GM12878 (cell line): ENCODE results near the gene FOXR1. TPM values are rescaled to one million over a fixed set of nuclear protein-coding genes. Genes with fewer than 3 reads are reported as not detected.

ENCODE experiments used
- ATAC-seq: fragments of 200-7000 bp; cut with Tn5 transposase; 3 replicates; pipeline ENCODE4 v1.9.1; 2020; ENCODE audit warnings: mild to moderate bottlenecking, moderate library complexity
- BruUV-seq: library from RNA; stranded (reverse); fragments of 400-500 nt; replicated peaks from 2 replicates; lab custom pipeline; 2021; lab: Mats Ljungman, UMichigan
- CTCF ChIA-PET: fragments of 300-600 bp; sonication (Branson Sonifier 250); formaldehyde crosslinking; extraction: SDS; loops from one replicate; lab custom pipeline; 2021; ENCODE audit warnings: inconsistent platforms; lab: Yijun Ruan, JAX
- POLR2A ChIA-PET: fragments of 350-600 bp; formaldehyde crosslinking; extraction: SDS; loops from one replicate; lab custom pipeline; 2021; ENCODE audit warnings: inconsistent platforms; lab: Charles Lee
- RAD21 ChIA-PET: fragments of 300-600 bp; sonication (Branson Sonifier 250); formaldehyde crosslinking; loops from one replicate; lab custom pipeline; 2023; ENCODE audit warnings: antibody characterized with exemption; ENCODE audit not compliant: unreplicated experiment; lab: Charles Lee
- SMC1A ChIA-PET: fragments of 300-600 bp; sonication (Branson Sonifier 250); formaldehyde crosslinking; loops from one replicate; lab custom pipeline; 2023; ENCODE audit not compliant: unreplicated experiment, uncharacterized antibody; lab: Charles Lee
- DNase-seq: peaks from one replicate; pipeline ENCODE4 v3.0.0-alpha.2; 2011; ENCODE audit warnings: low read depth, low spot score
- FAIRE-seq: peaks from 3 replicates; lab custom pipeline; 2011; peaks lifted over from hg19 to GRCh38; lab: Jason Lieb, UNC
- H2AFZ ChIP-seq: 2 replicates; pipeline ENCODE4 v1.6.0; 2011; ENCODE audit warnings: low read depth, low read length, control low read depth; ENCODE audit not compliant: control insufficient read depth
- H3K27ac ChIP-seq: 2 replicates; pipeline ENCODE4 v1.5.1; 2011; ENCODE audit warnings: control low read depth; ENCODE audit not compliant: control insufficient read depth, insufficient read depth
- H3K27me3 ChIP-seq, 2 experiments: replicated peaks in 1 of 2; 2 replicates each; pipeline versions ENCODE4 v1.6.0 to v1.6.1; 2011; ENCODE audit warnings: low read length in 1 of 2; ENCODE audit not compliant: control insufficient read depth in 2 of 2, insufficient read depth in 2 of 2
- H3K36me3 ChIP-seq, 2 experiments: 2 replicates each; pipeline ENCODE4 v1.5.1; 2011; ENCODE audit warnings: low read length in 1 of 2; ENCODE audit not compliant: control insufficient read depth in 2 of 2, insufficient read depth in 2 of 2
- H3K4me1 ChIP-seq: 2 replicates; pipeline ENCODE4 v1.6.1; 2011; ENCODE audit warnings: mild to moderate bottlenecking, low read length, moderate library complexity, mixed read lengths; ENCODE audit not compliant: control insufficient read depth, insufficient read depth
- H3K4me2 ChIP-seq: 2 replicates; pipeline ENCODE4 v1.6.0; 2011; ENCODE audit warnings: control low read depth; ENCODE audit not compliant: control insufficient read depth, insufficient read depth
- H3K4me3 ChIP-seq: fragments of 200-600 bp; sonication (generic); 2 replicates; pipeline ENCODE4 v1.5.1; 2016
- H3K79me2 ChIP-seq: 2 replicates; pipeline ENCODE4 v1.6.0; 2011; ENCODE audit warnings: low read length; ENCODE audit not compliant: control insufficient read depth, insufficient read depth
- H3K9ac ChIP-seq: 2 replicates; pipeline ENCODE4 v1.8.0; 2011; ENCODE audit warnings: low read length, control low read depth, mixed read lengths; ENCODE audit not compliant: control insufficient read depth, insufficient read depth
- H3K9me3 ChIP-seq: replicated peaks from 3 replicates; pipeline ENCODE4 v1.5.1; 2011; ENCODE audit warnings: mild to moderate bottlenecking, low read length; ENCODE audit not compliant: control insufficient read depth, insufficient read depth
- H4K20me1 ChIP-seq: 2 replicates; pipeline ENCODE4 v1.6.0; 2011; ENCODE audit not compliant: control insufficient read depth, insufficient read depth
- BCL11A ChIP-seq: IDR thresholded peaks from 2 replicates; pipeline ENCODE4 v1.6.1; 2011; ENCODE audit warnings: low read depth, low read length
- BHLHE40 ChIP-seq, 2 experiments: fragments of 450-650 bp in 1 of 2; IDR thresholded peaks; 2 replicates each; pipeline ENCODE4 v1.6.1; 2011 to 2017; ENCODE audit warnings: low read depth in 2 of 2, borderline replicate concordance in 1 of 2, improper control_type of control experiment in 1 of 2, low read length in 1 of 2, mild to moderate bottlenecking in 1 of 2
- CBX3 ChIP-seq: fragments of 200-600 bp; sonication (generic); IDR thresholded peaks from 2 replicates; pipeline ENCODE4 v1.6.1; 2016; ENCODE audit warnings: low read depth, borderline replicate concordance
- CHD4 ChIP-seq: fragments of 200-600 bp; sonication (generic); IDR thresholded peaks from 2 replicates; pipeline ENCODE4 v1.6.1; 2016; ENCODE audit warnings: mild to moderate bottlenecking
- HCFC1 ChIP-seq: fragments of 150-350 bp; IDR thresholded peaks from 2 replicates; pipeline ENCODE4 v1.6.1; 2014; ENCODE audit warnings: low read length
- TARDBP ChIP-seq: IDR thresholded peaks from 2 replicates; pipeline ENCODE4 v1.6.1; 2016; ENCODE audit warnings: borderline replicate concordance
- USF1 ChIP-seq: IDR thresholded peaks from 2 replicates; pipeline ENCODE4 v1.6.1; 2011; ENCODE audit warnings: borderline replicate concordance, low read depth, mild to moderate bottlenecking, moderate library complexity, mixed read lengths, low read length; ENCODE audit not compliant: insufficient read depth; ENCODE audit errors: extremely low read length
- USF2 ChIP-seq: IDR thresholded peaks from 2 replicates; pipeline ENCODE4 v1.6.1; 2011; ENCODE audit warnings: low read depth, low read length, improper control_type of control experiment, borderline replicate concordance
- WRNIP1 ChIP-seq: IDR thresholded peaks from 2 replicates; pipeline ENCODE4 v1.6.1; 2011; ENCODE audit warnings: low read depth, low read length, improper control_type of control experiment, borderline replicate concordance
- WGBS: methylation state at CpG from one replicate; pipeline ENCODE4 v1.1.6; 2016; ENCODE audit warnings: low lambda C conversion rate; ENCODE audit not compliant: insufficient replicate concordance, insufficient coverage; ENCODE audit errors: missing lambda C conversion rate; 5-methylcytosine and 5-hydroxymethylcytosine counted together
- in situ Hi-C: fragments of 300-500 bp; cut with MboI; formaldehyde crosslinking; loops from 9 replicates; pipeline ENCODE4 v1.14.3; 2018; ENCODE audit warnings: mixed read lengths
- intact Hi-C: fragments of 100-400 bp; cut with micrococcal nuclease; formaldehyde crosslinking; loops from one replicate; pipeline ENCODE4 v1.14.2; 2022; ENCODE audit not compliant: unreplicated experiment
- polyA plus RNA-seq, 11 experiments: library from polyadenylated mRNA; depleted of rRNA in 4 of 11; unstranded in 6 of 11; stranded (reverse) in 5 of 11; fragments of >200 nt; fragmentation: Nextera tagmentation in 4 of 11; fragmentation: Illumina TruSeq in 1 of 11; extraction: Ambion mirVana in 4 of 11; extraction: Trizol in 1 of 11; gene quantifications; 1 replicate in 1 of 11; 2 replicates in 10 of 11; pipeline versions ENCODE4 v1.2.1 to v1.2.3, GENCODE V29; 2011 to 2016; ENCODE audit warnings: inconsistent platforms in 2 of 11, missing spikeins in 2 of 11, low read depth in 1 of 11
- total RNA-seq, 4 experiments: library from RNA; depleted of rRNA in 3 of 4; stranded (reverse); fragments of >200 nt in 3 of 4; fragmentation: Illumina TruSeq in 1 of 4; extraction: Trizol in 1 of 4; gene quantifications; 2 replicates each; pipeline versions ENCODE4 v1.2.1 to v1.2.3, GENCODE V29; 2013 to 2021

The FOXR1 gene
- total and polyA plus RNA-seq, 10 of the 15 experiments (the other 5 are each of a cell fraction or from before 2014, with no cell fraction given) = not detected

- Histone ChIP-seq H3K27me3 (no peaks in the 10 kb centered on the region), H3K4me1 (peaks cover 13% of the 10 kb centered on the region)
- ChIA-PET RAD21 (interaction anchor here (0.7 to 8.8 kb wide), 6 partner anchors 10 to 228 kb away, joined by 3 to 169 read pairs (median 4); partner anchors contain the start of gene DDX6), CTCF (interaction anchor here (1.0 to 11.6 kb wide), 4 partner anchors 11 to 152 kb away, joined by 3 to 330 read pairs (median 6); no protein-coding TSS in a partner anchor)
- TF ChIP-seq USF1 (no peak), CHD4 (no peak), WRNIP1 (no peak), TARDBP (no peak), BHLHE40 (IDR thresholded peaks at IDR 0.05; ENCODE audit: borderline replicate concordance in 1 of 2, low read depth in 2 of 2, low read length in 1 of 2) (no peak), USF2 (no peak), BCL11A (no peak), HCFC1 (no peak), CBX3 (no peak)
- TF ChIP-seq, all 136 proteins: peak for 0
- in situ Hi-C loops = no loop called here
- Histone ChIP-seq H3K4me2 (peak overlapping the region; percentile 97), H3K79me2 (peaks cover 39% of the 10 kb centered on the region), H3K9me3 (no peaks in the 10 kb centered on the region), H2AFZ (no peak overlapping the region), H3K9ac (no peak overlapping the region), H4K20me1 (no peaks in the 10 kb centered on the region), H3K36me3 (no peaks in the 10 kb centered on the region), H3K27ac (no peak overlapping the region), H3K4me3 (0 out of 2 replicates have a peak overlapping the region, but pooled peaks have one; percentile 36)
- intact Hi-C loops = no loop called here
- no peak for DNase-seq
- FAIRE-seq = no peak
- BruUV-seq = no TSS peak
- POLR2A ChIA-PET = interaction anchor here (1.0 to 6.3 kb wide), 2 partner anchors 10 to 11 kb away, joined by 4 to 105 read pairs; no protein-coding TSS in a partner anchor
- SMC1A ChIA-PET = interaction anchor here (0.5 to 12.9 kb wide), 5 partner anchors 10 to 232 kb away, joined by 3 to 185 read pairs (median 3); no protein-coding TSS in a partner anchor
- no peak for ATAC-seq
- 64% methylated on average over 20 of the region's 20 CpGs for WGBS
Observed at GRCh38 chr11:118921929-118922744, 49.4 kb upstream of the FOXR1 start.
